GM12891 (cell line): ENCODE measurements around the gene ZFHX3.

Source experiments
- PAX5 ChIP-seq: IDR thresholded peaks from 2 replicates; pipeline ENCODE4 v1.6.1; 2011; ENCODE audit warnings: low read length, moderate library complexity, mild to moderate bottlenecking; ENCODE audit not compliant: insufficient read depth, severe bottlenecking
- POLR2A ChIP-seq: IDR thresholded peaks from 2 replicates; pipeline ENCODE4 v1.6.1; 2011; ENCODE audit warnings: low read depth, low read length, control low read depth
- POLR2AphosphoS5 ChIP-seq: IDR thresholded peaks from 2 replicates; pipeline ENCODE4 v1.6.1; 2011; ENCODE audit warnings: low read depth, low read length, control low read depth
- POU2F2 ChIP-seq: IDR thresholded peaks from 2 replicates; pipeline ENCODE4 v1.6.1; 2011; ENCODE audit warnings: low read depth, mild to moderate bottlenecking, control low read depth, low read length, moderate library complexity
- SPI1 ChIP-seq: IDR thresholded peaks from 2 replicates; pipeline ENCODE4 v1.6.1; 2011; ENCODE audit warnings: low read depth, low read length, control low read depth
- TAF1 ChIP-seq: IDR thresholded peaks from 2 replicates; pipeline ENCODE4 v1.6.1; 2011; ENCODE audit warnings: low read depth, low read length, control low read depth

DNA sequence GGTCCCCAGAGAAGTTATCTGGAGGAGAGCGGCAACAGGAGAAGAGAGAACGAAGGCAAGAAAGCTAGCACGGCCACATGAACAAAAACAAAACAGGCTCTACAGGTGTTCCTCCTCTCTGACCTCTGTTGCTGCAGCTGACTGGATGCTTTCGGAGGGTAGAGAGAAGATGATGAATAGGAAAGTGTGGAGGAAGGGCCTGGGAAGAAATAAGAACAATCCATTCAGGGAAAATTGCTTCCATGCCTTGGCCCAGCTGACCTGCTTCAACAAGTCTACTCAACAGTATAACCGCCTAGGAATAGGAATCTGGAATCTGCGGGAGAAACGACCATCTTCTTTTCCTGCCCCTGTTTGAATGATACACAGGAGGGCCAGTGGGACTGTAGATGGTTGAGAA, 258.5 kb downstream of the ZFHX3 start:
- TF ChIP-seq POLR2AphosphoS5 (no peak), POLR2A (no peak), SPI1 (no peak), PAX5 (no peak), TAF1 (no peak), POU2F2 (no peak)
